GM12878 (cell line): ENCODE measurements around the gene TRIM13. TPM values are rescaled to one million over a fixed set of nuclear protein-coding genes. Genes with fewer than 3 reads are reported as not detected.

ENCODE experiments used
- ATAC-seq: fragments of 200-7000 bp; cut with Tn5 transposase; 3 replicates; pipeline ENCODE4 v1.9.1; 2020; ENCODE audit warnings: mild to moderate bottlenecking, moderate library complexity
- BruUV-seq: library from RNA; stranded (reverse); fragments of 400-500 nt; replicated peaks from 2 replicates; lab custom pipeline; 2021; lab: Mats Ljungman, UMichigan
- CTCF ChIA-PET: fragments of 300-600 bp; sonication (Branson Sonifier 250); formaldehyde crosslinking; extraction: SDS; loops from one replicate; lab custom pipeline; 2021; ENCODE audit warnings: inconsistent platforms; lab: Yijun Ruan, JAX
- POLR2A ChIA-PET: fragments of 350-600 bp; formaldehyde crosslinking; extraction: SDS; loops from one replicate; lab custom pipeline; 2021; ENCODE audit warnings: inconsistent platforms; lab: Charles Lee
- RAD21 ChIA-PET: fragments of 300-600 bp; sonication (Branson Sonifier 250); formaldehyde crosslinking; loops from one replicate; lab custom pipeline; 2023; ENCODE audit warnings: antibody characterized with exemption; ENCODE audit not compliant: unreplicated experiment; lab: Charles Lee
- SMC1A ChIA-PET: fragments of 300-600 bp; sonication (Branson Sonifier 250); formaldehyde crosslinking; loops from one replicate; lab custom pipeline; 2023; ENCODE audit not compliant: unreplicated experiment, uncharacterized antibody; lab: Charles Lee
- DNase-seq: peaks from one replicate; pipeline ENCODE4 v3.0.0-alpha.2; 2011; ENCODE audit warnings: low read depth, low spot score
- FAIRE-seq: peaks from 3 replicates; lab custom pipeline; 2011; peaks lifted over from hg19 to GRCh38; lab: Jason Lieb, UNC
- H2AFZ ChIP-seq: 2 replicates; pipeline ENCODE4 v1.6.0; 2011; ENCODE audit warnings: low read depth, low read length, control low read depth; ENCODE audit not compliant: control insufficient read depth
- H3K27ac ChIP-seq: 2 replicates; pipeline ENCODE4 v1.5.1; 2011; ENCODE audit warnings: control low read depth; ENCODE audit not compliant: control insufficient read depth, insufficient read depth
- H3K27me3 ChIP-seq, 2 experiments: replicated peaks in 1 of 2; 2 replicates each; pipeline versions ENCODE4 v1.6.0 to v1.6.1; 2011; ENCODE audit warnings: low read length in 1 of 2; ENCODE audit not compliant: control insufficient read depth in 2 of 2, insufficient read depth in 2 of 2
- H3K36me3 ChIP-seq, 2 experiments: 2 replicates each; pipeline ENCODE4 v1.5.1; 2011; ENCODE audit warnings: low read length in 1 of 2; ENCODE audit not compliant: control insufficient read depth in 2 of 2, insufficient read depth in 2 of 2
- H3K4me1 ChIP-seq: 2 replicates; pipeline ENCODE4 v1.6.1; 2011; ENCODE audit warnings: mild to moderate bottlenecking, low read length, moderate library complexity, mixed read lengths; ENCODE audit not compliant: control insufficient read depth, insufficient read depth
- H3K4me2 ChIP-seq: 2 replicates; pipeline ENCODE4 v1.6.0; 2011; ENCODE audit warnings: control low read depth; ENCODE audit not compliant: control insufficient read depth, insufficient read depth
- H3K4me3 ChIP-seq: fragments of 200-600 bp; sonication (generic); 2 replicates; pipeline ENCODE4 v1.5.1; 2016
- H3K79me2 ChIP-seq: 2 replicates; pipeline ENCODE4 v1.6.0; 2011; ENCODE audit warnings: low read length; ENCODE audit not compliant: control insufficient read depth, insufficient read depth
- H3K9ac ChIP-seq: 2 replicates; pipeline ENCODE4 v1.8.0; 2011; ENCODE audit warnings: low read length, control low read depth, mixed read lengths; ENCODE audit not compliant: control insufficient read depth, insufficient read depth
- H3K9me3 ChIP-seq: replicated peaks from 3 replicates; pipeline ENCODE4 v1.5.1; 2011; ENCODE audit warnings: mild to moderate bottlenecking, low read length; ENCODE audit not compliant: control insufficient read depth, insufficient read depth
- H4K20me1 ChIP-seq: 2 replicates; pipeline ENCODE4 v1.6.0; 2011; ENCODE audit not compliant: control insufficient read depth, insufficient read depth
- ATF2 ChIP-seq: IDR thresholded peaks from 2 replicates; pipeline ENCODE4 v1.6.1; 2012; ENCODE audit warnings: low read length, inconsistent platforms
- CUX1 ChIP-seq: IDR thresholded peaks from 2 replicates; pipeline ENCODE4 v1.6.1; 2012; ENCODE audit warnings: improper control_type of control experiment, low read depth, low read length; ENCODE audit not compliant: insufficient replicate concordance
- E2F4 ChIP-seq: IDR thresholded peaks from 2 replicates; pipeline ENCODE4 v1.6.1; 2012; ENCODE audit warnings: low read depth, low read length, improper control_type of control experiment
- IRF5 ChIP-seq: fragments of 450-650 bp; IDR thresholded peaks from 2 replicates; pipeline ENCODE4 v1.6.1; 2017; ENCODE audit warnings: borderline replicate concordance
- KLF5 ChIP-seq: fragments of 450-650 bp; IDR thresholded peaks from 2 replicates; pipeline ENCODE4 v1.6.1; 2014; ENCODE audit warnings: mild to moderate bottlenecking; ENCODE audit not compliant: partially characterized antibody
- POLR2A ChIP-seq: IDR thresholded peaks from 2 replicates; pipeline ENCODE4 v1.6.1; 2011; ENCODE audit warnings: low read depth, mild to moderate bottlenecking, low read length
- RELA ChIP-seq: fragments of 450-650 bp; IDR thresholded peaks from 2 replicates; pipeline ENCODE4 v1.8.0; 2014; ENCODE audit warnings: borderline replicate concordance; ENCODE audit not compliant: partially characterized antibody
- SMAD5 ChIP-seq: IDR thresholded peaks from 2 replicates; pipeline ENCODE4 v1.6.1; 2016; ENCODE audit warnings: antibody characterized with exemption, low read depth
- USF1 ChIP-seq: IDR thresholded peaks from 2 replicates; pipeline ENCODE4 v1.6.1; 2011; ENCODE audit warnings: borderline replicate concordance, low read depth, mild to moderate bottlenecking, moderate library complexity, mixed read lengths, low read length; ENCODE audit not compliant: insufficient read depth; ENCODE audit errors: extremely low read length
- YY1 ChIP-seq: IDR thresholded peaks from 2 replicates; pipeline ENCODE4 v1.6.1; 2011; ENCODE audit warnings: low read depth, mild to moderate bottlenecking, low read length
- ZNF274 ChIP-seq: IDR thresholded peaks from one replicate; pipeline ENCODE4 v1.8.0; 2011; ENCODE audit not compliant: insufficient read length, insufficient read depth
- WGBS: methylation state at CpG from one replicate; pipeline ENCODE4 v1.1.6; 2016; ENCODE audit warnings: low lambda C conversion rate; ENCODE audit not compliant: insufficient replicate concordance, insufficient coverage; ENCODE audit errors: missing lambda C conversion rate; 5-methylcytosine and 5-hydroxymethylcytosine counted together
- in situ Hi-C: fragments of 300-500 bp; cut with MboI; formaldehyde crosslinking; loops from 9 replicates; pipeline ENCODE4 v1.14.3; 2018; ENCODE audit warnings: mixed read lengths
- intact Hi-C: fragments of 100-400 bp; cut with micrococcal nuclease; formaldehyde crosslinking; loops from one replicate; pipeline ENCODE4 v1.14.2; 2022; ENCODE audit not compliant: unreplicated experiment
- polyA plus RNA-seq, 11 experiments: library from polyadenylated mRNA; depleted of rRNA in 4 of 11; unstranded in 6 of 11; stranded (reverse) in 5 of 11; fragments of >200 nt; fragmentation: Nextera tagmentation in 4 of 11; fragmentation: Illumina TruSeq in 1 of 11; extraction: Ambion mirVana in 4 of 11; extraction: Trizol in 1 of 11; gene quantifications; 1 replicate in 1 of 11; 2 replicates in 10 of 11; pipeline versions ENCODE4 v1.2.1 to v1.2.3, GENCODE V29; 2011 to 2016; ENCODE audit warnings: inconsistent platforms in 2 of 11, missing spikeins in 2 of 11, low read depth in 1 of 11
- total RNA-seq, 4 experiments: library from RNA; depleted of rRNA in 3 of 4; stranded (reverse); fragments of >200 nt in 3 of 4; fragmentation: Illumina TruSeq in 1 of 4; extraction: Trizol in 1 of 4; gene quantifications; 2 replicates each; pipeline versions ENCODE4 v1.2.1 to v1.2.3, GENCODE V29; 2013 to 2021

Gene TRIM13
- total and polyA plus RNA-seq, 10 of the 15 experiments (the other 5 are each of a cell fraction or from before 2014, with no cell fraction given) = 15.4 to 33.8 (median 21.0) TPM

- POLR2A ChIA-PET = no interaction called here
- FAIRE-seq (no peak), ATAC-seq (no peak), DNase-seq (no peak)
- no peaks in the 10 kb centered on the region for H3K27me3 ChIP-seq
- intact Hi-C loops (no loop called here), in situ Hi-C loops (no loop called here)
- no TSS peak for BruUV-seq
- peaks cover 0 to 2% of the 10 kb centered on the region in 2 experiments; a peak in 1 of 4 replicates for H3K36me3 ChIP-seq
- CTCF ChIA-PET = interaction anchor here (0.8 to 1.3 kb wide), 2 partner anchors 17 to 807 kb away, joined by 3 to 7 read pairs; no protein-coding TSS in a partner anchor
- no peak overlapping the region for H3K27ac ChIP-seq
- H4K20me1 ChIP-seq = no peaks in the 10 kb centered on the region
- 82% methylated on average over 5 of the region's 5 CpGs for WGBS
- SMC1A ChIA-PET = interaction anchor here (1.2 to 1.7 kb wide), 3 partner anchors 16 to 918 kb away, joined by 3 to 8 read pairs (median 3); no protein-coding TSS in a partner anchor
- H2AFZ ChIP-seq = no peak overlapping the region
- H3K79me2 ChIP-seq = peaks cover 16% of the 10 kb centered on the region
- RAD21 ChIA-PET = no interaction called here
- no peak overlapping the region for H3K4me3 ChIP-seq
- no peaks in the 10 kb centered on the region for H3K9me3 ChIP-seq
- peaks cover 12% of the 10 kb centered on the region for H3K4me1 ChIP-seq
- TF ChIP-seq SMAD5 = no peak
- TF ChIP-seq IRF5 = no peak
- no peak for TF ChIP-seq CUX1
- no peak for TF ChIP-seq USF1
- TF ChIP-seq ZNF274 = no peak
- TF ChIP-seq RELA = no peak
- no peak for TF ChIP-seq ATF2
- no peak for TF ChIP-seq KLF5
- no peak for TF ChIP-seq E2F4
- no peak for TF ChIP-seq YY1
- TF ChIP-seq POLR2A = no peak
- TF ChIP-seq, all 136 proteins: peak for 0
- H3K4me2 ChIP-seq = no peak overlapping the region
- no peak overlapping the region for H3K9ac ChIP-seq
Measured at GRCh38 chr13:49993666-49994065, 3.2 kb upstream of the TRIM13 start.
